Gastrocnemius medialis (tissue), 4 donors: Measurements from ENCODE around the gene ELMO1.

Experiments used
- CTCF ChIP-seq, 5 experiments: fragments of 450-650 bp in 3 of 5; fragments of 200-600 bp in 2 of 5; sonication (generic) in 2 of 5; IDR thresholded peaks in 4 of 5; conservative IDR thresholded peaks in 1 of 5; 1 replicate in 4 of 5; 2 replicates in 1 of 5; pipeline ENCODE4 v1.5.1; 2016 to 2019; ENCODE audit warnings: antibody characterized with exemption in 5 of 5, mild to moderate bottlenecking in 3 of 5, moderate library complexity in 3 of 5
- POLR2A ChIP-seq, 2 donors: fragments of 450-650 bp; IDR thresholded peaks; one replicate each; pipeline ENCODE4 v1.6.1; 2017; ENCODE audit warnings: antibody characterized with exemption in 2 of 2, mild to moderate bottlenecking in 2 of 2, moderate library complexity in 2 of 2

GRCh38 chr7:37421861-37422500, 26.7 kb downstream of the ELMO1 start:
- TF ChIP-seq CTCF (IDR thresholded peaks at IDR 0.05 in 4 of 5, conservative IDR thresholded peaks at IDR 0.05 in 1 of 5) (no peak), POLR2A (IDR thresholded peaks at IDR 0.05) (no peak)
